ENCODE data around the gene MLYCD. TPM values are rescaled to one million over a fixed set of nuclear protein-coding genes. Genes with fewer than 3 reads are reported as not detected.

Gene MLYCD
- total RNA-seq, 2 donors from 2014 or later = 19.2 to 29.3 TPM

GRCh38 chr16:83963277-83964119 lies 64.6 kb downstream of the MLYCD start:
- H3K9me3 ChIP-seq = no peaks in the 10 kb centered on the region
- 85 to 92% methylated on average over 20 to 22 of the region's 22 CpGs for WGBS, 2 donors
- H3K4me3 ChIP-seq = no peak overlapping the region
- no peak overlapping the region for H3K27ac ChIP-seq
- DNase-seq (no peak), ATAC-seq (no peak)
- H3K27me3 ChIP-seq = no peaks in the 10 kb centered on the region
- no peak for TF ChIP-seq CTCF (IDR thresholded peaks at IDR 0.05)
- no peak for TF ChIP-seq POLR2A (IDR thresholded peaks at IDR 0.05)
- intact Hi-C loops (cut with DNase I) = loop anchor here (10.0 kb wide), 2 partner anchors 81 to 231 kb away; partner anchors contain the start of genes ADAD2 and SLC38A8
- H3K4me1 ChIP-seq = peaks cover 4% of the 10 kb centered on the region
- H3K36me3 ChIP-seq (replicated peaks in 1 of 2; ENCODE audit: insufficient read depth in 1 of 2, low read depth in 2 of 2) = peaks cover 0 to 11% of the 10 kb centered on the region in 2 donors

- Histone ChIP-seq H3K36me3 (replicated peaks in 1 of 2; ENCODE audit: insufficient read depth in 1 of 2, low read depth in 2 of 2) (peaks cover 0 to 9% of the 10 kb centered on the region in 2 donors), H3K27ac (no peak overlapping the region), H3K27me3 (peaks cover 0 to 5% of the 10 kb centered on the region in 2 donors), H3K4me3 (no peak overlapping the region), H3K9me3 (no peaks in the 10 kb centered on the region), H3K4me1 (peaks cover 4% of the 10 kb centered on the region)
- DNase-seq (no peak), ATAC-seq (no peak)
- 91 to 93% methylated on average over 7 to 26 of the region's 26 CpGs for WGBS, 2 donors
- TF ChIP-seq POLR2A (IDR thresholded peaks at IDR 0.05) = no peak
- TF ChIP-seq CTCF (IDR thresholded peaks at IDR 0.05) = no peak
- intact Hi-C loops (cut with DNase I) = loop anchor here (5.0 to 10.0 kb wide), 3 partner anchors 80 to 230 kb away; partner anchors contain the start of genes ADAD2 and SLC38A8
Measured at GRCh38 chr16:83964684-83965443, 65.9 kb downstream of the MLYCD start.

GRCh38 chr16:83965444-83966152 lies 66.7 kb downstream of the MLYCD start:
- H3K36me3 ChIP-seq (replicated peaks in 1 of 2; ENCODE audit: insufficient read depth in 1 of 2, low read depth in 2 of 2) = peaks cover 0 to 6% of the 10 kb centered on the region in 2 donors
- TF ChIP-seq POLR2A (IDR thresholded peaks at IDR 0.05) (no peak), CTCF (IDR thresholded peaks at IDR 0.05) (no peak)
- intact Hi-C loops (cut with DNase I) = loop anchor here (5.0 to 10.0 kb wide), 3 partner anchors 79 to 229 kb away; partner anchors contain the start of genes ADAD2 and SLC38A8
- peaks cover 4% of the 10 kb centered on the region for H3K4me1 ChIP-seq
- 70 to 88% methylated on average over 2 to 35 of the region's 36 CpGs for WGBS, 2 donors
- peaks cover 0 to 5% of the 10 kb centered on the region in 2 donors for H3K27me3 ChIP-seq
- H3K4me3 ChIP-seq = no peak overlapping the region
- ATAC-seq (no peak), DNase-seq (no peak)
- no peak overlapping the region for H3K27ac ChIP-seq
- H3K9me3 ChIP-seq = no peaks in the 10 kb centered on the region

GRCh38 chr16:83966153-83966696 lies 67.3 kb downstream of the MLYCD start:
- DNase-seq (no peak), ATAC-seq (no peak)
- Histone ChIP-seq H3K4me3 (no peak overlapping the region), H3K27me3 (peaks cover 0 to 5% of the 10 kb centered on the region in 2 donors), H3K9me3 (no peaks in the 10 kb centered on the region), H3K36me3 (replicated peaks in 1 of 2; ENCODE audit: insufficient read depth in 1 of 2, low read depth in 2 of 2) (peaks cover 0 to 3% of the 10 kb centered on the region in 2 donors), H3K4me1 (peaks cover 4% of the 10 kb centered on the region), H3K27ac (no peak overlapping the region)
- WGBS, 2 donors = 87 to 92% methylated on average over 9 to 13 of the region's 13 CpGs
- intact Hi-C loops (cut with DNase I) = loop anchor here (5.0 to 10.0 kb wide), 3 partner anchors 79 to 229 kb away; partner anchors contain the start of genes ADAD2 and SLC38A8
- TF ChIP-seq POLR2A (IDR thresholded peaks at IDR 0.05) = no peak
- TF ChIP-seq CTCF (IDR thresholded peaks at IDR 0.05) = no peak

Data from body of pancreas (tissue), 4 donors.